Keratinocyte (primary cell): ENCODE measurements around the gene RASA3.

ENCODE experiments used
- CTCF ChIP-seq, 3 experiments: IDR thresholded peaks in 1 of 3; conservative IDR thresholded peaks in 1 of 3; optimal IDR thresholded peaks in 1 of 3; 2 replicates in 2 of 3; 3 replicates in 1 of 3; pipeline versions ENCODE3 to v1.5.1; 2011; ENCODE audit warnings: low read length in 3 of 3, mild to moderate bottlenecking in 3 of 3, moderate library complexity in 2 of 3, control low read depth in 1 of 3, inconsistent platforms in 1 of 3; ENCODE audit not compliant: insufficient read depth in 2 of 3; ENCODE audit errors: extremely low read depth in 1 of 3
- EZH2 ChIP-seq: IDR thresholded peaks from one replicate; pipeline ENCODE4 v1.6.1; 2012; ENCODE audit warnings: inconsistent platforms, mild to moderate bottlenecking, low read length, moderate library complexity

GRCh38 chr13:113935001-113935844 is 197.2 kb downstream of the RASA3 start:
- no peak for TF ChIP-seq EZH2
- TF ChIP-seq CTCF (optimal IDR thresholded peaks at IDR 0.05 in 1 of 3, IDR thresholded peaks at IDR 0.05 in 1 of 3, conservative IDR thresholded peaks at IDR 0.05 in 1 of 3; ENCODE audit: extremely low read depth in 1 of 3, insufficient read depth in 2 of 3, low read length in 3 of 3): no peak
